Measurements from ENCODE around the gene GRIK5. TPM values are rescaled to one million over a fixed set of nuclear protein-coding genes. Genes with fewer than 3 reads are reported as not detected.

The GRIK5 gene
- total and polyA plus RNA-seq, 2 of the 8 experiments (the other 6 are each of a cell fraction or from before 2014, with no cell fraction given) = 17.8 to 42.9 TPM

DNA sequence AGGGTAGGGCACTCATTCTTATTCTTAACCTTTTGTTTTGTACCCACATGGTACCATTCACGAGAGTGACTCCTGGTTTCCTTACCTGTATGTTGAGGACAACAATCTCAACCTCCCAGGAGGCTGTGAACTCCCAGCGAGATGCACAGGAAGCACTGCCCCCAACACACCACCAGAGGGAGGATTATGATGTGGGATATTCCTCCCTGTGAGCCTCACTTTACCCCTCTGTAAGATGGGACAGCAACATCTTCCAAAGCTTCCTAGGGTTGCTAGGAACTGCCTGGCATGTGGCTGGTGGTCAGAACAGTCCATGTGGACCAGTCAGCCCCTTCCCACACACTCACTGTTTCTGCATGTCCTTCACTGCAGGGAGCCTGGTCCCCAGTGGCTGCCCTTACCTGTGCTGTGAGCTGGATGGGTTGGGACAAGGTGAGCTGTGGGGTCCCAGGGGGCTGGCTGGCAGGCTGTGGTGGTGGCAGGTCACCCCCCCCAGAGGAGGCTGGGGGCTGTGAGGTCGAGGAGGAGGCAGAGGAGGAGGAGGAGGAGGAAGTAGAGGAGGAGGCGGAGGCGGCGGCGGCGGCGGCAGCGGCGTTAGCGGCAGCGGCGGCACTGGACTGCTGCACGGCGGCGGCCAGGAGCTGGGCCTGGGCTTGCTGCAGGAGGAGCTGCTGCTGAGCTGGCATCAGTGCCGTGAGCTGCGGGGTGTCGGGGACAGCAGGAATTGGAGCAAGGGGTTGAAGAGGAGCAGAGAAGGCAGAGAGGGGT, 46.5 kb upstream of the GRIK5 start (continued):
- TF ChIP-seq, protein P1, sequence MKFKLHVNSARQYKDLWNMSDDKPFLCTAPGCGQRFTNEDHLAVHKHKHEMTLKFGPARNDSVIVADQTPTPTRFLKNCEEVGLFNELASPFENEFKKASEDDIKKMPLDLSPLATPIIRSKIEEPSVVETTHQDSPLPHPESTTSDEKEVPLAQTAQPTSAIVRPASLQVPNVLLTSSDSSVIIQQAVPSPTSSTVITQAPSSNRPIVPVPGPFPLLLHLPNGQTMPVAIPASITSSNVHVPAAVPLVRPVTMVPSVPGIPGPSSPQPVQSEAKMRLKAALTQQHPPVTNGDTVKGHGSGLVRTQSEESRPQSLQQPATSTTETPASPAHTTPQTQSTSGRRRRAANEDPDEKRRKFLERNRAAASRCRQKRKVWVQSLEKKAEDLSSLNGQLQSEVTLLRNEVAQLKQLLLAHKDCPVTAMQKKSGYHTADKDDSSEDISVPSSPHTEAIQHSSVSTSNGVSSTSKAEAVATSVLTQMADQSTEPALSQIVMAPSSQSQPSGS (IDR thresholded peaks at IDR 0.05; ENCODE audit: low read length) = no peak
- no peak for TF ChIP-seq POU5F1 (IDR thresholded peaks at IDR 0.05; ENCODE audit: low read depth, low read length)
- TF ChIP-seq BCL11A (IDR thresholded peaks at IDR 0.05; ENCODE audit: low read depth in 2 of 2, low read length in 2 of 2) = no peak
- TF ChIP-seq RXRA (IDR thresholded peaks at IDR 0.05; ENCODE audit: insufficient read depth, low read depth, low read length) = no peak
